HepG2 (cell line): Measurements from ENCODE around the gene PRDM15. TPM values are rescaled to one million over a fixed set of nuclear protein-coding genes. Genes with fewer than 3 reads are reported as not detected.

Experiments used
- ATAC-seq: fragments of 200-7000 bp; cut with Tn5 transposase; 3 replicates; pipeline ENCODE4 v1.9.1; 2020; ENCODE audit warnings: mild to moderate bottlenecking, moderate library complexity
- BruUV-seq: library from RNA; stranded (reverse); fragments of 400-500 nt; replicated peaks from 2 replicates; lab custom pipeline; 2021; lab: Mats Ljungman, UMichigan
- CTCF ChIA-PET: fragments of 300-600 bp; formaldehyde crosslinking; extraction: SDS; loops from one replicate; lab custom pipeline; 2021; ENCODE audit warnings: low total read pairs, inconsistent platforms, low intra/inter-chr PET ratio; lab: Yijun Ruan, JAX
- POLR2A ChIA-PET: fragments of 350-600 bp; sonication (Branson Sonifier 250); formaldehyde crosslinking; loops from one replicate; lab custom pipeline; 2020; ENCODE audit warnings: antibody characterized with exemption, inconsistent platforms; lab: Yijun Ruan, JAX
- DNase-seq: peaks from one replicate; pipeline ENCODE4 v3.0.0-alpha.2; 2015; ENCODE audit warnings: low spot score
- FAIRE-seq: peaks from 3 replicates; lab custom pipeline; 2011; peaks lifted over from hg19 to GRCh38; lab: Jason Lieb, UNC
- H2AFZ ChIP-seq: one replicate; pipeline ENCODE4 v1.6.1; 2011; ENCODE audit warnings: low read length, inconsistent platforms
- H3K27ac ChIP-seq: fragments of 300-600 bp; 3 replicates; pipeline ENCODE4 v1.8.0; 2011; ENCODE audit warnings: mixed run types, mild to moderate bottlenecking, mixed read lengths, low read length, inconsistent platforms; ENCODE audit not compliant: insufficient read depth; ENCODE audit errors: extremely low read length
- H3K27me3 ChIP-seq, 2 experiments: fragments of 200-600 bp in 1 of 2; 2 replicates in 1 of 2; 3 replicates in 1 of 2; pipeline versions ENCODE4 v1.6.0 to v1.8.0; 2011; ENCODE audit warnings: low read length in 2 of 2, mild to moderate bottlenecking in 2 of 2, moderate library complexity in 2 of 2, inconsistent platforms in 1 of 2; ENCODE audit not compliant: insufficient read depth in 2 of 2, control insufficient read depth in 1 of 2
- H3K36me3 ChIP-seq, 2 experiments: fragments of 200-600 bp in 1 of 2; replicated peaks in 1 of 2; 2 replicates in 1 of 2; 3 replicates in 1 of 2; pipeline versions ENCODE4 v1.5.1 to v1.8.0; 2011; ENCODE audit warnings: low read length in 2 of 2, inconsistent platforms in 1 of 2; ENCODE audit not compliant: insufficient read depth in 2 of 2, control insufficient read depth in 1 of 2
- H3K4me1 ChIP-seq: 2 replicates; pipeline ENCODE4 v1.5.1; 2012; ENCODE audit warnings: low read length, inconsistent platforms; ENCODE audit not compliant: insufficient read depth
- H3K4me2 ChIP-seq: 2 replicates; pipeline ENCODE4 v1.6.0; 2011; ENCODE audit warnings: low read depth, low read length, inconsistent platforms
- H3K4me3 ChIP-seq, 3 experiments: fragments of 200-600 bp in 1 of 3; sonication (generic), shearing (Covaris generic) in 1 of 3; replicated peaks in 1 of 3; 2 replicates each; pipeline ENCODE4 v1.5.1; 2011 to 2016; ENCODE audit warnings: low read length in 3 of 3, inconsistent platforms in 2 of 3, low read depth in 2 of 3, mild to moderate bottlenecking in 2 of 3, control low read depth in 1 of 3, mixed read lengths in 1 of 3; ENCODE audit not compliant: insufficient read depth in 1 of 3
- H3K79me2 ChIP-seq: one replicate; pipeline ENCODE4 v1.6.1; 2011; ENCODE audit warnings: low read length, inconsistent platforms; ENCODE audit not compliant: insufficient read depth
- H3K9ac ChIP-seq: 2 replicates; pipeline ENCODE4 v1.6.0; 2011; ENCODE audit warnings: mild to moderate bottlenecking, low read depth, low read length, inconsistent platforms; ENCODE audit not compliant: insufficient read depth
- H3K9me3 ChIP-seq: 2 replicates; pipeline ENCODE4 v1.5.1; 2012; ENCODE audit warnings: mild to moderate bottlenecking, low read length
- H4K20me1 ChIP-seq: 2 replicates; pipeline ENCODE4 v1.6.0; 2011; ENCODE audit warnings: inconsistent platforms, mild to moderate bottlenecking, low read length, moderate library complexity; ENCODE audit not compliant: insufficient read depth
- FOSL2 ChIP-seq: sonication (generic); formaldehyde crosslinking; IDR thresholded peaks from 2 replicates; pipeline ENCODE4 v1.4.0; 2020; ENCODE audit warnings: missing genetic modification reagents
- TFAP4 ChIP-seq: sonication (generic); IDR thresholded peaks from 2 replicates; pipeline ENCODE4 v1.6.1; 2016; ENCODE audit warnings: low read depth, borderline replicate concordance
- TGIF2 ChIP-seq: IDR thresholded peaks from 2 replicates; pipeline ENCODE4 v1.6.1; 2016; ENCODE audit warnings: control low read depth, missing compliant biosample characterization
- ZBTB33 ChIP-seq: sonication (generic); formaldehyde crosslinking; IDR thresholded peaks from 2 replicates; pipeline ENCODE4 v1.4.0; 2020; ENCODE audit warnings: missing genetic modification reagents
- ZBTB38 ChIP-seq: sonication (generic); formaldehyde crosslinking; IDR thresholded peaks from 2 replicates; pipeline ENCODE4 v1.5.1; 2020; ENCODE audit warnings: mild to moderate bottlenecking, missing genetic modification reagents
- ZNF263 ChIP-seq: sonication (generic); formaldehyde crosslinking; IDR thresholded peaks from 2 replicates; pipeline ENCODE4 v1.4.0; 2020; ENCODE audit warnings: missing genetic modification reagents
- ZNF350 ChIP-seq: sonication (generic); formaldehyde crosslinking; IDR thresholded peaks from 2 replicates; pipeline ENCODE4 v1.4.0; 2020; ENCODE audit warnings: mild to moderate bottlenecking, low read depth, missing genetic modification reagents, borderline replicate concordance
- ZNF652 ChIP-seq: IDR thresholded peaks from 2 replicates; pipeline ENCODE4 v1.6.1; 2016; ENCODE audit warnings: low read depth, borderline replicate concordance
- ZNF687 ChIP-seq: sonication (generic); formaldehyde crosslinking; IDR thresholded peaks from 2 replicates; pipeline ENCODE4 v1.5.1; 2020; ENCODE audit warnings: mild to moderate bottlenecking, missing genetic modification reagents, moderate library complexity
- ZNF710 ChIP-seq: sonication (generic); formaldehyde crosslinking; IDR thresholded peaks from 2 replicates; pipeline ENCODE4 v1.5.0; 2020; ENCODE audit warnings: mild to moderate bottlenecking, missing genetic modification reagents, borderline replicate concordance
- WGBS: methylation state at CpG from one replicate; pipeline ENCODE4 v1.1.6; 2017; ENCODE audit warnings: low lambda C conversion rate; 5-methylcytosine and 5-hydroxymethylcytosine counted together
- in situ Hi-C: cut with HindIII; loops from 2 replicates; pipeline ENCODE4 v1.10.0; 2017; ENCODE audit warnings: low pct_unique_long_range_greater_than_20kb; ENCODE audit not compliant: extremely low pct_ligation_motif_present
- intact Hi-C: fragments of 100-400 bp; cut with micrococcal nuclease; formaldehyde crosslinking; loops from one replicate; pipeline ENCODE4 v1.10.0; 2022; ENCODE audit not compliant: unreplicated experiment
- polyA plus RNA-seq, 8 experiments: library from polyadenylated mRNA; depleted of rRNA in 3 of 8; stranded (reverse) in 7 of 8; unstranded in 1 of 8; fragments of >200 nt; fragmentation: Illumina TruSeq in 4 of 8; extraction: Trizol in 4 of 8; gene quantifications; 2 replicates each; pipeline versions ENCODE4 v1.2.1 to v1.2.3, GENCODE V29; 2011 to 2016; ENCODE audit warnings: low read depth in 4 of 8, missing spikeins in 1 of 8, mixed read lengths in 1 of 8; ENCODE audit not compliant: insufficient read depth in 1 of 8
- total RNA-seq, 5 experiments: library from RNA; depleted of rRNA; stranded (reverse); fragments of >200 nt; fragmentation: Illumina TruSeq; extraction: Trizol; gene quantifications; 2 replicates each; pipeline ENCODE4 v1.2.3, GENCODE V29; 2016; ENCODE audit warnings: low read depth in 1 of 5

PRDM15 gene
- total and polyA plus RNA-seq, 2 of the 13 experiments (the other 11 are each of a cell fraction or from before 2014, with no cell fraction given) = 4.0 to 6.9 TPM

- Histone ChIP-seq H3K36me3 (peaks cover 31 to 57% of the 10 kb centered on the region in 2 experiments), H3K9ac (no peak overlapping the region), H3K27me3 (no peaks in the 10 kb centered on the region), H4K20me1 (peaks cover 52% of the 10 kb centered on the region; the same call in 1 of the 2 replicates), H3K4me3 (peak overlapping the region in 1 of 3 experiments; percentile 5; a peak in 1 of 6 replicates), H3K79me2 (peaks cover 14% of the 10 kb centered on the region), H3K9me3 (no peaks in the 10 kb centered on the region), H3K4me2 (peak overlapping the region; percentile 36; the same call in 1 of the 2 replicates), H3K4me1 (peaks cover 45% of the 10 kb centered on the region), H2AFZ (no peak overlapping the region), H3K27ac (peak overlapping the region; percentile 45)
- intact Hi-C loops (no loop called here), in situ Hi-C loops (no loop called here)
- no peak; the same call in 2 of the 3 replicates for ATAC-seq
- ChIA-PET CTCF (no interaction called here), POLR2A (interaction anchor here (0.8 to 4.4 kb wide), 5 partner anchors 9 to 36 kb away, joined by 3 to 35 read pairs (median 13); partner anchors contain the start of gene RIPK4)
- WGBS = 90% methylated on average over 9 of the region's 13 CpGs
- FAIRE-seq = no peak
- no peak for DNase-seq
- BruUV-seq = no TSS peak
- TF ChIP-seq ZNF710 (CRISPR knock-in tag) = no peak
- TF ChIP-seq ZNF687 (CRISPR knock-in tag) = peak; percentile 22; the same call in 1 of the 2 replicates
- TF ChIP-seq TFAP4 = peak; percentile 42; the same call in 1 of the 2 replicates
- TF ChIP-seq ZNF652 (CRISPR knock-in tag) = 0 out of 2 replicates have a peak, but pooled peaks have one; percentile 5
- no peak for TF ChIP-seq TGIF2 (CRISPR knock-in tag)
- TF ChIP-seq ZBTB33 (CRISPR knock-in tag) = peak; percentile 39; the same call in 1 of the 2 replicates
- 0 out of 2 replicates have a peak, but pooled peaks have one; percentile 35 for TF ChIP-seq FOSL2 (CRISPR knock-in tag)
- peak; percentile 29; the same call in 1 of the 2 replicates for TF ChIP-seq ZBTB38
- TF ChIP-seq ZNF263 (CRISPR knock-in tag) = 0 out of 2 replicates have a peak, but pooled peaks have one; percentile 22
- no peak for TF ChIP-seq ZNF350
These were observed 126.9 kb downstream of the PRDM15 start for GRCh38 chr21:41752231-41752681.
